Renal pelvis (tissue), 4 donors: ENCODE results near the gene ZBTB38. TPM values are rescaled to one million over a fixed set of nuclear protein-coding genes. Genes with fewer than 3 reads are reported as not detected.

Source experiments
- DNase-seq: peaks from one replicate; pipeline ENCODE4 v3.0.0-alpha.2; 2013
- polyA plus RNA-seq, 3 donors: library from polyadenylated mRNA; unstranded; fragments of 120-200 nt; gene quantifications; one replicate each; pipeline ENCODE4 v1.2.1, GENCODE V29; 2013; ENCODE audit not compliant: insufficient read length in 3 of 3

Gene ZBTB38
- polyA plus RNA-seq, 3 donors: 51.7 to 66.1 (median 51.9) TPM

GRCh38 chr3:141360888-141361598 lies 7.3 kb upstream of the ZBTB38 start:
- peak; percentile 70 for DNase-seq

GRCh38 chr3:141362736-141363135 lies 5.6 kb upstream of the ZBTB38 start:
- DNase-seq: no peak

- no peak for DNase-seq
Measured at GRCh38 chr3:141365201-141365600, 3.1 kb upstream of the ZBTB38 start.

GRCh38 chr3:141366285-141367037 lies 1.8 kb upstream of the ZBTB38 start:
- DNase-seq: no peak

- DNase-seq: no peak
Measured at GRCh38 chr3:141367038-141367730, 1.1 kb upstream of the ZBTB38 start.

GRCh38 chr3:141368925-141369794 lies 856 bp downstream of the ZBTB38 start:
- no peak for DNase-seq

GRCh38 chr3:141370065-141370533 lies 1.8 kb downstream of the ZBTB38 start:
- DNase-seq: peak; percentile 85

GRCh38 chr3:141371882-141372281 lies 3.6 kb downstream of the ZBTB38 start:
- DNase-seq: no peak

GRCh38 chr3:141372656-141373055 lies 4.4 kb downstream of the ZBTB38 start:
- DNase-seq: no peak

GRCh38 chr3:141373232-141373631 lies 4.9 kb downstream of the ZBTB38 start:
- no peak for DNase-seq

- DNase-seq: no peak
Measured at GRCh38 chr3:141373768-141374526, 5.6 kb downstream of the ZBTB38 start.

GRCh38 chr3:141375381-141376301 lies 7.3 kb downstream of the ZBTB38 start:
- no peak for DNase-seq

GRCh38 chr3:141377377-141377776 lies 9.1 kb downstream of the ZBTB38 start:
- no peak for DNase-seq

GRCh38 chr3:141378556-141378955 lies 10.3 kb downstream of the ZBTB38 start:
- no peak for DNase-seq

GRCh38 chr3:141379250-141379966 lies 11.1 kb downstream of the ZBTB38 start:
- DNase-seq: no peak

GRCh38 chr3:141380279-141380678 lies 12.0 kb downstream of the ZBTB38 start:
- no peak for DNase-seq

- DNase-seq: no peak
Measured at GRCh38 chr3:141380987-141381386, 12.7 kb downstream of the ZBTB38 start.

- no peak for DNase-seq
Measured at GRCh38 chr3:141382571-141382970, 14.3 kb downstream of the ZBTB38 start.

GRCh38 chr3:141383555-141384129 lies 15.3 kb downstream of the ZBTB38 start:
- DNase-seq: no peak
